ENCODE results near the gene SLC6A4. TPM values are rescaled to one million over a fixed set of nuclear protein-coding genes. Genes with fewer than 3 reads are reported as not detected.

Gene SLC6A4
- polyA plus RNA-seq, 6 donors from 2014 or later = 0.10 to 0.16 (median 0.11) TPM; not detected in 3

DNA sequence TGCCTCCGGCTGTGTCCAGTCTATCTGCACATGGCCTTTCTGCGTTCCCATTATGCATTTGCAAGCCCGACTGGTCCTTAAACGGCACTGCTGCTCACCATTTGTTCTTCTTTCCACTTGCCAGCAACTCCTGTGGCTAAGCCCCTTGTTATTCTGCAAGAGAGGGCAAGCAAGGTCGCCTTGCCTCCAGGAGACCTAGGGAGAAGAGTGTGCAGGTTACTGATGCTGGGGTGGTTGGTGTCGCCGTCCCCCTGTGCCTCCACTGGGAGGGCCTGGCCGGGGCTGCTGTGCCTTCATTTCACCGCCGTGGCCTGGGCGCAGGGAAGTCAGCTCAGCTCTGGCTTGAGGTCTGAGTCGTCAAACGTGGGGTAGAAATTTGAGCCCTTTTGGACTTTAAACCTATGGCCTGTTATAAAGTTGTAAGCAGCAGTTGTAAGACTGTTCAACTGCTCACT lies 12.7 kb downstream of the SLC6A4 start:
- Mint-ChIP-seq H3K4me1 (no peaks in the 10 kb centered on the region), H3K27ac (no peak overlapping the region), H3K9me3 (no peaks in the 10 kb centered on the region), H3K27me3 (peaks cover 4 to 20% (median 16%) of the 10 kb centered on the region in 3 donors), H3K36me3 (no peaks in the 10 kb centered on the region), H3K4me3 (no peak overlapping the region)
- DNase-seq (no peak), ATAC-seq (ENCODE audit: low read depth in 2 of 2) (no peak)

DNA sequence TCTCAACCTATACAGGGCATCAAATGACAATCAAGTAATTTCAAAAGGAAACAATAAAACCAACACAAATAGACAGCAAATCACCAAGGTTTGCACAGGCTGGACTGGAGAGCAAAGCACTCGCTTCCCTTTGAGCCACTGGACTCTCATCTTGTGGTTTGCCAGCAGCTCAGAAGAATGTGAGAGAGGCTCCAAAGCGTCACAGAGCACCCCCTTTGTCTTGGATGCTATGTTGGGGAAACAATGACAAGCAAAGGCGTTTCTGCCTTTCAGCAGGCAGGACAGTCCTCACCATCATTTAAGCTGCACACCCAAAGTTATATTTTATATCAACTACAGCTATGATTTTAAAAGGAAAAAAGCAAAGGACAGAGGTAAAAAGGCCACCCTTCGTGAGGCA lies 13.2 kb downstream of the SLC6A4 start:
- Mint-ChIP-seq H3K27ac (no peak overlapping the region), H3K27me3 (peaks cover 3 to 20% (median 18%) of the 10 kb centered on the region in 3 donors), H3K9me3 (no peaks in the 10 kb centered on the region), H3K4me3 (no peak overlapping the region), H3K36me3 (no peaks in the 10 kb centered on the region), H3K4me1 (no peaks in the 10 kb centered on the region)
- no peak for DNase-seq
- ATAC-seq (ENCODE audit: low read depth in 2 of 2) = no peak

DNA sequence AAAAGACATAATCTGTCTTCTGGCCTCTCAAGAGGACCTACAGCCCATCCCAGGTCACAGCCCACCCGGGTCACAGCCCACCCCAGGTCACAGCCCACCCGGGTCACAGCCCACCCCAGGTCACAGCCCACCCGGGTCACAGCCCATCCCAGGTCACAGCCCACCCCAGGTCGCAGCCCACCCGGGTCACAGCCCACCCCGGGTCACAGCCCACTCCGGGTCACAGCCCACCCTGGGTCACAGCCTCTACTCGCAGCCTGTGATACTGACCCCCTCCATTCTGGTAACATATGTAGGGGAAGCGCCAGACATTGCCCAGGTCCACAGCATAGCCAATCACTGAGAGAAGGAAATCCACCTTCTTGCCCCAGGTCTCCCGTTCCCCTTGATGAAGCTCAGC lies 14.2 kb downstream of the SLC6A4 start:
- Mint-ChIP-seq H3K9me3 (no peaks in the 10 kb centered on the region), H3K4me3 (no peak overlapping the region), H3K27me3 (peaks cover 0 to 27% (median 24%) of the 10 kb centered on the region in 3 donors), H3K36me3 (no peaks in the 10 kb centered on the region), H3K4me1 (no peaks in the 10 kb centered on the region), H3K27ac (no peak overlapping the region)
- no peak for DNase-seq
- ATAC-seq (ENCODE audit: low read depth in 2 of 2) = no peak

DNA sequence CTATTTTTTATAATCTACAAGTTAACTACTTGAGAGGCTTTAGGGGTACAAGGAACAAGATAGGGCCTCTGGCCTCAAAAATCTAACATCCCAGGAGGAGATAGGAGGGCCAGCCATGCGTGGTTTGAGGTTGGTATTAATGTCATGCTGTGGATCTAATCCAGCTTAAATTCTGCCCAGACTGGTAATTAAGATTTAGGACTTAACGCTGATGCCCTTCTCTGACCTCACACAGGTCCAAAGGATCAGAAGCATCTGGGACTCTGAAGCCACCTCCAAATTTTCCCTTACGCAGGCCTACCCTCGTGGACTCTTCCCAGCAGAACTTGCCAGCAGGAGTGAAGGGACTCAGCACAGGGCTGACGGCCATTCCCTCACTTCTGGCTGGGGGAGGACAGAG lies 15.1 kb downstream of the SLC6A4 start:
- H3K27me3 Mint-ChIP-seq = peaks cover 0 to 22% (median 19%) of the 10 kb centered on the region in 3 donors
- DNase-seq = no peak
- ATAC-seq (ENCODE audit: low read depth in 2 of 2) = no peak

DNA sequence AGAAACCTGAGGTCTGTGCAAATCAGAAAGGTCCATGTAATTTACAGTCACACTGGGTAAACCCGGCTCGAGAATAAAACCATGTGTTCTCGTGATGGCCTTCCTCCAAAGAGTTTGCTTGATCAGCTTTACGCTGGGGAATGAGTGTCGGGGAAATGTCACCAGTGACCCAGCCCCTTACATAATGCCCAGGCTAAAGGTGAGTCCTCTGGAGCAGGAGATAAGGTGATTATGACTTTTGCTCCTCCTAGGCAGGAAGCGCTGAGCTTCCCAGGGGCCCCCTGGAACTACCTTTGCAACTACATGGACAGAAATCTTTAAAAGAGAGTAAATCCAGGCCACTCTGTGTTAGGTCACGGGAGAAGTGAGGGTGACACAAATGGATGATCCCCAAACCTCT lies 15.7 kb downstream of the SLC6A4 start:
- no peaks in the 10 kb centered on the region for H3K4me1 Mint-ChIP-seq
- H3K27me3 Mint-ChIP-seq = peaks cover 0 to 21% (median 18%) of the 10 kb centered on the region in 3 donors
- ATAC-seq (ENCODE audit: low read depth in 2 of 2) (no peak), DNase-seq (no peak)
- peaks cover 0 to 3% (median 0%) of the 10 kb centered on the region in 7 donors for H3K9me3 Mint-ChIP-seq
- H3K4me3 Mint-ChIP-seq = no peak overlapping the region
- no peaks in the 10 kb centered on the region for H3K36me3 Mint-ChIP-seq
- no peak overlapping the region for H3K27ac Mint-ChIP-seq

More for the DNA sequence above, 15.1 kb downstream of the SLC6A4 start:
- Mint-ChIP-seq H3K27ac (no peak overlapping the region), H3K4me3 (no peak overlapping the region), H3K36me3 (no peaks in the 10 kb centered on the region), H3K9me3 (no peaks in the 10 kb centered on the region), H3K4me1 (no peaks in the 10 kb centered on the region)

DNA sequence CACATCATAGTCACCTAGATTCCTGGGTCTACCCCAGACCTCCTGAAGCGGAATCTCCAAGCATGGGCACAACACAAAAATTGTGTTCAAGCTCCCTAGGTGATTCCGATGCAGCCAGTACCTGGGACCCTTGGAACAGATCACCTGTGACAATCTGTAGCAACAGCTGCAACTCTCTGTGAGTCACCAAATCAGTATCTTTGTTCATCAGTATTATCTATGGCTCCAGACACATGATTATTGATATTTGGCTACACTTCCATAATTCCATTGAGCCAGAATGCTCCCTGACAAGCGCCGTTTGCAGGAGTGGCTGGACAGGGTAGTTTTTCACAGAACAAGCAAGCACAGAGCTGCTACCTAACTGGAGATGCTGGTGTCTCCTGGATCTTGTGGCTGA lies 16.2 kb downstream of the SLC6A4 start:
- ATAC-seq (ENCODE audit: low read depth in 2 of 2) = no peak
- DNase-seq = no peak
- Mint-ChIP-seq H3K27ac (no peak overlapping the region), H3K27me3 (peaks cover 0 to 21% (median 18%) of the 10 kb centered on the region in 3 donors), H3K4me1 (no peaks in the 10 kb centered on the region), H3K36me3 (no peaks in the 10 kb centered on the region), H3K4me3 (no peak overlapping the region), H3K9me3 (peaks cover 0 to 5% (median 0%) of the 10 kb centered on the region in 7 donors)

DNA sequence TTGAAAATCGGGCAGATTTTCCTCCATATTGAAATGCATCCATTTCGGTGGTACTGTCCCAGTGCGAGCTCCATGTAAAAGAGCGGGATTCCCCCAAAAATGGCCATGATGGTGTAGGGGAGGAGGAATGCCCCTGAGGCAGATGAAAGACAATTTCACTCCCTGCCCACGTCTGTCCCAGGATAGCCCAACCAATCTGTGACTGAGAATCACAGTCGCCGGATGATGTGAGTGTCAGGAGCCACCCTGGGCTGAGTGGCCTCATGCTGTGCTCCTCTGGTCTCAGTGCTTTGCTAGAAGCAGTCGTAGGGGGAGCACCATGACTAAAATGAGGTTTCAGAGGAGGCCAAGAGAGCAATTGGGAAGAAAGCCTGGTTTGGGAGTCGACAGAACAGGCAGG lies 16.7 kb downstream of the SLC6A4 start:
- no peak for DNase-seq
- Mint-ChIP-seq H3K27me3 (peaks cover 0 to 21% (median 18%) of the 10 kb centered on the region in 3 donors), H3K4me3 (no peak overlapping the region)

DNA sequence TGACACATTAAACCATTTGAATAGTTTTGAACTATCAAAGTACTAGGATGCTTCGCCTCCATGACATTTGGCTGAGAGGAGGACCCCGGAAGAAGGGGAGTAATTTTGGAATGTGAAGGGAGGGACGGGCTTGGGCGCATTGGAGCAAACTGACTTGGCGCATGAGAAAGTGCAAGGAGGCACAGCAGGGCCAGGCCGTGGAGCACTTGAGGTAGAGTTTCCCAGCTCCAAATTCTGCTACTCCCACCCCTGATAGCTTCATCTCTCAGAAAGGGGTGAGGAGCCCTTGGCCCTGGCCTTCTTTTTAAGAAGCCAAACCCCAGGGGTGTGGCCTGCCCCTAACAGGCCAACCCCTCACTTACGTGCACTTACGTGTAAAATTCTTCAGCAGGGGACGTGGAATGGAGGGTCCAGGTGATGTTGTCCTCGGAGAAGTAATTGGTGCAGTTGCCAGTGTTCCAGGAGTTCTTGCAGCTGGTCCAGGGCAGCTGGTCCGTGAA lies 17.7 kb downstream of the SLC6A4 start:
- peaks cover 0 to 21% (median 18%) of the 10 kb centered on the region in 3 donors for H3K27me3 Mint-ChIP-seq
- no peaks in the 10 kb centered on the region for H3K4me1 Mint-ChIP-seq
- H3K36me3 Mint-ChIP-seq = no peaks in the 10 kb centered on the region
- H3K27ac Mint-ChIP-seq = no peak overlapping the region
- ATAC-seq (ENCODE audit: low read depth in 2 of 2) (no peak), DNase-seq (no peak)
- H3K4me3 Mint-ChIP-seq = no peak overlapping the region
- H3K9me3 Mint-ChIP-seq = peaks cover 0 to 5% (median 0%) of the 10 kb centered on the region in 7 donors

More for the DNA sequence above, 16.7 kb downstream of the SLC6A4 start:
- Mint-ChIP-seq H3K4me1 (no peaks in the 10 kb centered on the region), H3K36me3 (no peaks in the 10 kb centered on the region), H3K9me3 (peaks cover 0 to 5% (median 0%) of the 10 kb centered on the region in 7 donors), H3K27ac (no peak overlapping the region)
- ATAC-seq (ENCODE audit: low read depth in 2 of 2) = no peak

DNA sequence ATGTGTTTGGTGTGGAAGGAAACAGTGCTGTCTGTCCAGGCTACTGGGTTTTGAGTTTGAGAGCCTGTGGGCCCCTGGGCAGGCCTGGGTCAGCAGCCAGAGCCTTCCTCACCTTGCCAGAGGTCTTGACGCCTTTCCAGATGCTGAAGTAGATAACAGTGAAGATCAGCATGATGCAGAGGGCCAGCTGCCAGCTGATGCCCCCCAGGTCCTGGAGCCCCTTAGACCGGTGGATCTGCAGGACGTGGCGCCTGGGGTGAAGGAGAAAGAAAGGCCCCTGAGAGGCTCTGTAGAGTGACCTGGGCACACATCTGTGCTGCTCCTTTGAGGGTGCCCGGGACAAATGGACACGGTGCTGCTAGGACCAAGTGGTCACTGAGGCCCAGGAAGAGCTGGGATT lies 18.4 kb downstream of the SLC6A4 start:
- ATAC-seq (ENCODE audit: low read depth in 2 of 2) = no peak
- peaks cover 0 to 5% (median 0%) of the 10 kb centered on the region in 7 donors for H3K9me3 Mint-ChIP-seq
- H3K36me3 Mint-ChIP-seq = no peaks in the 10 kb centered on the region
- H3K4me3 Mint-ChIP-seq = no peak overlapping the region
- peaks cover 1 to 20% (median 18%) of the 10 kb centered on the region in 3 donors for H3K27me3 Mint-ChIP-seq
- H3K27ac Mint-ChIP-seq = peak overlapping the region in 1 of 6 donors; percentile 49
- no peaks in the 10 kb centered on the region for H3K4me1 Mint-ChIP-seq
- DNase-seq = no peak

DNA sequence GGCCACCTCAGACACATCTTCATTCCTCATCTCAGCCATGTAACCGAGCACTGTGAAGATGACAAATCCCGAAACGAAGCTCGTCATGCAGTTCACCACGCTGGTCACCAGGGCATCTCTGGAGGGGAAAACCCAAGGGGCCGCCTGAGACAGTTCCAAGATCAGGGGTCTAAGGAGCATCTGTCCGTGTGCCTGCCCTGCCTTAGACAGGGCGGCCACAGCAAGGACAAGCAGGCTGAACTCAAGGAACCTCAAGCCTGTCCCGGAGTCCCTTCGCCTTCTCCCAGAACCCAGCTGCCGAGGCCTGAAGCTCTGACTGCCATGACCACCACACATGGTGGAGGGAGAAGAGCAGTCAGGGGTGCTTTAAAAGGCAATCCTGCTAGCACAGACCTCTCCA lies 22.7 kb downstream of the SLC6A4 start:
- H3K4me1 Mint-ChIP-seq = peaks cover 0 to 4% (median 0%) of the 10 kb centered on the region in 3 donors
- DNase-seq = no peak
- H3K4me3 Mint-ChIP-seq = peak overlapping the region in 1 of 8 donors; percentile 42
- ATAC-seq (ENCODE audit: low read depth in 2 of 2) = no peak
- H3K9me3 Mint-ChIP-seq = peaks cover 0 to 5% (median 0%) of the 10 kb centered on the region in 7 donors
- H3K36me3 Mint-ChIP-seq = no peaks in the 10 kb centered on the region
- peaks cover 12 to 33% (median 22%) of the 10 kb centered on the region in 3 donors for H3K27me3 Mint-ChIP-seq
- H3K27ac Mint-ChIP-seq = no peak overlapping the region

DNA sequence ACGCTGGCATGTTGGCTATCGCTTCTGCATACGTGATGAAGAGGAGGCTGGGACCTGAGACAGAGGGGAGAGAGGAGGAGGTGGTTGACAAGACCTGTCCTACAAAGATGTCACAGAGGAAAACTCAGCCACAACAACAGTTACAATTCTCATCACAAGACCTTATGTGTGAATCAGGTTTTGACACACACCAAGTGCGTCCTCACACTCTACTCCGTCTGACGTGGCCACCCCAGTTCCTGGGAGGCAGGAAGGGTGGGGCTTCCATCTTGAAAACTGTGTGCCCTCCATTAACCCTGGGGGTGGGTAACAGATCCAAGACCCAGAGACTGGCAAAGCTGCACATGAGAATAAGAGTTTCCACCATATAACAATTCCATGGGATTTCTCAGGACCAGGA lies 24.1 kb downstream of the SLC6A4 start:
- Mint-ChIP-seq H3K4me1 (peaks cover 0 to 4% (median 0%) of the 10 kb centered on the region in 3 donors), H3K27me3 (peaks cover 16 to 37% (median 21%) of the 10 kb centered on the region in 3 donors), H3K27ac (no peak overlapping the region), H3K9me3 (peaks cover 0 to 5% (median 0%) of the 10 kb centered on the region in 7 donors), H3K4me3 (no peak overlapping the region), H3K36me3 (no peaks in the 10 kb centered on the region)
- no peak for ATAC-seq (ENCODE audit: low read depth in 2 of 2)
- DNase-seq = no peak

DNA sequence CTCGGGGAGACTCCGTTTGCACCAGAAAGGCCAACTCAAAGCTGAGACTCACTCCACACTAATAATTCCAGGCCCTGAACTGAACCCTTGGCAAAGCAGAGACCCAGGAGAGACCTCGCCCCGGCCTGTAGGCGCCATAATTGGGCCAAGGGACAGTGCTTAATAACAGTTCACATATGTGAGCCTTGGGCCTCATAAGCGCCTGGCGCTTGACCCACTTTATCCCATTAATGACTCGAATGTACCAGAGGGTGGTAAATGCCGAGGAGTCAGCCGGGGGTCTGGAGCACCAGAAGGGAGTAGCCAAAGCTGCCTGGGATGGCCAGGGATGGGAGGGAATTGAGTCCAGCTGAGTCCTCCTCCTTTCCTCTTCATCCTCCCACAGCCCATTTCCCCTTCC lies 24.6 kb downstream of the SLC6A4 start:
- no peak for DNase-seq
- Mint-ChIP-seq H3K4me3 (no peak overlapping the region), H3K9me3 (peaks cover 0 to 5% (median 0%) of the 10 kb centered on the region in 7 donors), H3K36me3 (no peaks in the 10 kb centered on the region), H3K4me1 (peaks cover 0 to 4% (median 0%) of the 10 kb centered on the region in 3 donors), H3K27ac (no peak overlapping the region), H3K27me3 (peaks cover 16 to 37% (median 20%) of the 10 kb centered on the region in 3 donors)
- no peak for ATAC-seq (ENCODE audit: low read depth in 2 of 2)

DNA sequence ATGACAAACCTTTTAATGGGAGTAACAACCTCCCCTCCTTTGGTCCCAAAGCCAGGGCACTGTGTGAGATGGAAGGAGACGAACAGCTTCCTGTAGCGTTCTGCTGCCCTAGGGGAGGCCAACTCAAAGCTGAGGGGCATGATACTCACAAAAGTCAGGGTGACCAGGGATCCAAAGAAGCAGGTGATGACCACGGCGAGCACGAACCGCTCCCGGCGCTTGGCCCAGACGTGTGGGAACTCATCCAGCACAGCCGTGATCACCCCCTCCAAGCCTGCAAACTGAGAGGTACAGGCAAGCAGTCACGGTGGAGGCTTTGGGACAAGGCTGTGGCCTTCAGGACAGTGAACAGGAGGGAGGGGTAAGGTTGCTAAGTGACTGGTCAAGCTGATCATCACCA lies 25.1 kb downstream of the SLC6A4 start:
- H3K27me3 Mint-ChIP-seq = peaks cover 15 to 37% (median 16%) of the 10 kb centered on the region in 3 donors
- H3K4me3 Mint-ChIP-seq = no peak overlapping the region
- DNase-seq (no peak), ATAC-seq (ENCODE audit: low read depth in 2 of 2) (no peak)
- H3K36me3 Mint-ChIP-seq = no peaks in the 10 kb centered on the region
- H3K4me1 Mint-ChIP-seq = peaks cover 0 to 4% (median 0%) of the 10 kb centered on the region in 3 donors
- no peak overlapping the region for H3K27ac Mint-ChIP-seq
- H3K9me3 Mint-ChIP-seq = peaks cover 0 to 5% (median 0%) of the 10 kb centered on the region in 7 donors

DNA sequence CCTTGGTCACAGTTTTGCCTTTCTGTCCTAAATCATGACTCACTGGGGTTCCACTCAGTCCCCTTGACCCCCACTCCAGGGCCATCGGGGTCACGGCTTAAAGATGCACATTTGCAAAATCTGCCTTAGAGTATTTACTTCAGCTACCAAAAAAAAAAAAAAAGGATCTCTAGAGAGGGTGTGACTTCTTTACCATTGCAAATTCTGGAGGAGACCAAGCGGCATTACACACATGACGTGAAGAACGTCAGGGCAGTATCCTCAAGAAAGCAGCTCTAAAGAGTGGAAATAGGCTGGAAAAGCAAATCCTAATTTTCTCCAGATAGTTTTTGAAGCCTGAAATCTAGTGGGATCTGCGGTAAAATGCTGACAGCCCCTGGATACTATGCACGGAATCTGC lies 25.6 kb downstream of the SLC6A4 start:
- H3K27ac Mint-ChIP-seq = peak overlapping the region in 1 of 6 donors; percentile 77
- H3K4me3 Mint-ChIP-seq = no peak overlapping the region
- peaks cover 0 to 4% (median 0%) of the 10 kb centered on the region in 3 donors for H3K4me1 Mint-ChIP-seq
- H3K9me3 Mint-ChIP-seq = peaks cover 0 to 3% (median 0%) of the 10 kb centered on the region in 7 donors
- DNase-seq (no peak), ATAC-seq (ENCODE audit: low read depth in 2 of 2) (no peak)
- H3K36me3 Mint-ChIP-seq = no peaks in the 10 kb centered on the region
- H3K27me3 Mint-ChIP-seq = peaks cover 15 to 34% (median 16%) of the 10 kb centered on the region in 3 donors

Measured in naive B cell (primary cell).